Hematopoietic multipotent progenitor cell treated with erythropoietin and hydrocortisone succinate and interleukin-3 and kit ligand, for 4 days (in vitro differentiated cells): ENCODE data around the gene SLIT3.

Source experiments
- DNase-seq: peaks from one replicate; pipeline ENCODE4 v3.0.0-alpha.2; 2015

Gene SLIT3

GRCh38 chr5:169298193-169298592 lies 2.7 kb downstream of the SLIT3 start:
- no peak for DNase-seq

DNA sequence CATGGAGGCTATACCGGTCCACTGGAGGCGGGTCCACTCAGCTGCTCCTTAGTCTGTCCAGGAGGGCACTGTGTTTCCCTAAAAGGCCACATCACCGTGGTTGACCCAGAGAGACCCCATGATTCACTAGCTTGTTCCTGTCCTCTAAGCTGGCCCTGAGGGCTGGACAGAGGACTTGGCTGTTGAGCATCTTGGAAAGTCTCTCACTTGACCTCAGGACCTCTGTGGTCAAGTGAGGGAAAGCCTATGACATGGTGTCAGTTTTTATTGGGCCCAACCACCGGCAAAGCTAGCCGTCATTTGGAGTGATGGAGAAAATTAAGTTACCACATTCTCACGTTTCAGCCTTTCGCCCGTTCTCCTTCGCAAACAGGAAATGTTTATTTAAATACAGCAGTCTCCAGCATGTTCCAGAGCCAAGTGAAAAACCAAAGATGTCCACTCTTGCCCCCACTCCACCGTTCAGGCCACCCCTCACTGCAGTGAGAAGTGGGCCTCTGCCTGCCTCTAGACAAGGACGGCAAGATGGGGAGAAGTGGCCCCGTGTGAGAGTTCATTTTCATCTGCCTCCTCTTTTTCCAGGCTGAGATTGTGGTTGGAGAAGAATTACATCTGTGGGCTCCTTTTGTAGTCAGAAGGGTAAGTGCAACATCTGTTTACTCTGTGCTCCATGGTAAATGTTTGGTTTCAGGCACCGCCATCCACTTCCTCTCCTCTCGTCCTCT lies 4.4 kb downstream of the SLIT3 start:
- no peak for DNase-seq

- no peak for DNase-seq
Observed at GRCh38 chr5:169295306-169295705, 5.6 kb downstream of the SLIT3 start.

DNA sequence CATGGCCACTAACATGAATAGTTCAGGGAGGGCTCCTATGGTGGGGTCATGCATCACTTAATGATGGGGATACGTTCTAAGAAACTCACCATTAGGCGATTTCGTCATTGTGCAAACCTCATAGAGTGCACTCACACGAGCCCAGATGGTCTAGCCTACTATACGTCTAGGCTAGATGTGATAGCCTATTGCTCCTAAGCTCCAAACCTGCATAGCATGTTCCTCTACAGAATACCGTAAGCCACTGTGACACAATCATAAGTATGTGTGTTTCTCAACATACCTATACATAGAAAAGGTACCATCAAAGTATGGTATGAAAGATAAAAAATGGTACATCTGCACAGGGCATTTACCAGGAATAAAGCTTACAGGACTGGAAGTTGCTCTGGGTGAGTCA lies 6.3 kb downstream of the SLIT3 start:
- DNase-seq = no peak

DNA sequence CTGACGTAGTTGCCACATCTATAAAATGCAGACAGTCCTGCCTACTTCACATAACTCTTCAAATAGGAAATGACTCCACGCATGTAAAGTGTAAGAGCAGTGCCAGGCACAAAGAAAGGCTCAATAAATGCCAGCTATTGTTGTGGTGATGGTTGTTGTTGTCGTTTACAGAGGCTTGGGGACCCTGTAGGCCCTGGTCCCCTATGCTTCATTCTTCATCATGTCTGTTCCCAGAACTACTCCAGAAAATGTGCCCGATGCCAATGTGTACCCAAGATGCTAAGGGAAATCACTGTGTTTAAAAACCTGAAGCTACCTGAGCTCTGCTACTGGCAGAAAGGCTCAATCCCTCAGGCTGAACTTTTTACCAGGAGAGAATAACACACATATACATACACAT lies 9.1 kb downstream of the SLIT3 start:
- DNase-seq = no peak

GRCh38 chr5:169290895-169291294 lies 10.0 kb downstream of the SLIT3 start:
- no peak for DNase-seq

- DNase-seq = no peak
Observed at GRCh38 chr5:169289520-169289919, 11.4 kb downstream of the SLIT3 start.

DNA sequence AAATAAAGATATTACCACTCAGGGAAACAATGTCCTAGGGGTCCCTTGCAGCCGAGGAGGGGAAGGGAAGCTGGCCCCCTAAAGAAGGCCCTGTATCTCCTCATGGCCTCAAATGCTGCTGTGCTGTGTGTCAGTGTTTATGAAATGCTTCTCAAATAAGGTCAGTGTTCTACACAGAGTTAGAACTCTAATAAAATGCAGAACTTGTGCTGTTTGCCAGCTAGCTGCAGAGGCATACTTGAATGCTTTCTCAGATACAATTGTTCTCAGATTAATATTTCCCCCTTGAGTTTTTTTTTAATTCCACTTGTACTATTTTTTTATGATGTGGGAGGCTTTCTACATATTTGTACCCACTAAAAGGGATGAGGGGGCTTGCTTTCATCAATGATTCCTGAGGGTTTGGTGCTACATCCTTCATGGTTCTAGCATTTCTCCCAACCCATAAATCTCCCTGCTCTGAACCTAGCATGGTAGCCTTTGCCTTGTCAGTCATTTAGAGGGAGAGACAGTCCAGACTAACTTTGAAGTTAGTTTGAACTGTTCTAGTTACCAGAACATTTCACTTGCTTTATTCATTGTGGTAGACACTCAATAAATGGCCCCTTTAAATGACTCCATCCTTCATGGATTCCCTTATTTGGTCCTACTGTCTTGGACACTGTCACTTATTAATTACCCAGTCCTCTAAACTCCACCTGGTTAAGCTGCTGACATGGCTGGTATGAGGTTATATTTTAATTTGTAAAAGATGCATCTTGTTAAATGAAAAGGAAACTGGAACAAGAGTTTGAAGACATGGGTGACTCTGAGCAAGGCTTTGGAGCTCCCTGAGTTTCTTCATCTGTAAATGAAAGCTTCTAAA lies 12.6 kb downstream of the SLIT3 start:
- no peak for DNase-seq

GRCh38 chr5:169287529-169287928 lies 13.4 kb downstream of the SLIT3 start:
- DNase-seq = no peak

DNA sequence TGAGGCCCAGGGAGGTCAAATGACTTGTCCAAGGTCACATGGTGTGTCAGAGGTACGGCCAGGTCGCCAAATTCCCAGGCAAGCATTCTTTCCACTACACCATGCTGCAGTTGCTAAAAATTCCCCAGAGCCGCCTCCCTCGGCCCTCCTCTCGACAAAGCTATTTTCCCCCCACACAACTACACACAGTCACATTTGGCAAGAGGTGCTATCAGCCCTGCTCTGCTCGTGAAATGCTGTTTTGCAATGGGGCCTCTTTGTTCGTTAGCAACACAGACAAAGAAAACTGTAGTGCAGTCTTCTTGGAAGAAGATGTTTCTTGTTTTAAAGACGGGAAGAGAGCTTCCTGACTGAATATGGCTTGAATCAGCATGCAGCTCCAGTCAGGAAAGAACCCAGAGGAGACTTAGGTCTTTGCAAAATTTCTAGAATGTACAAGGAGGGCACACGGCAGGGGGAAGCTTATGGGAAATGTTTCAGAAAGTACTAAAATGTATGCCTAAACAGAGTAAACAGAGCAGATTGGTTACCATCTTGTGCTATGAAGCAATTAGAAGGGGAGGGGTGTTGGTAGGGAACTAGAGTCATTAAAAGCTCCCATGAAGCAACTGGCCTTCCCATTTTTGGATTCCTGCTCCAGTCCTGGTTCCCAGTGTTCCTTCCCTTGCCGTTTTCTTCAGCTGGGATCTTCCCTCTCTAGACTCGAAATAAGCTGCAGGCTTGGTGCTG lies 14.2 kb downstream of the SLIT3 start:
- no peak for DNase-seq

DNA sequence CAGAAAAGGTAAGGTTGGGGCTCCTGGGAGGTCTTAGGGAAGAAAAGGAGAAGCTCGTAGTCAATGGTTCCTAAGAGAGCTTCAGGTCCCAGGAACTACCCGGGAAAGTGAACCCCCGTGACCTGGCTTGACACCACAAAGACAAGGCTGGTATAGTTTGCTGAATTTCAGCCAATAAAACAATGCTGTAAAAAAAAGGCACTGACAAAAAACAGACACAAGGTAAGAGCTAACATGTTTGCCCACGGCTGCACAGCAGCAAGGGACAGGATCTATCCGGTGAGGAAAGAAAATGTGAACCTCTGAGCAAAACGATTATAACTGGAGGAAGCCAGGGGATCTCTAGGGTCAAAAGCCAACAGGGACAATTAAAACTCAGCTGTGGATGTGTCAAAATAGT lies 17.1 kb downstream of the SLIT3 start:
- no peak for DNase-seq

- DNase-seq = no peak
Observed at GRCh38 chr5:169281625-169282024, 19.3 kb downstream of the SLIT3 start.

- no peak for DNase-seq
Observed at GRCh38 chr5:169280696-169281095, 20.2 kb downstream of the SLIT3 start.

GRCh38 chr5:169280286-169280685 lies 20.7 kb downstream of the SLIT3 start:
- DNase-seq = no peak

- DNase-seq = no peak
Observed at GRCh38 chr5:169279125-169279524, 21.8 kb downstream of the SLIT3 start.

- DNase-seq = no peak
Observed at GRCh38 chr5:169273881-169274280, 27.1 kb downstream of the SLIT3 start.

GRCh38 chr5:169273451-169273850 lies 27.5 kb downstream of the SLIT3 start:
- DNase-seq = no peak

- no peak for DNase-seq
Observed at GRCh38 chr5:169272731-169273427, 28.1 kb downstream of the SLIT3 start.

DNA sequence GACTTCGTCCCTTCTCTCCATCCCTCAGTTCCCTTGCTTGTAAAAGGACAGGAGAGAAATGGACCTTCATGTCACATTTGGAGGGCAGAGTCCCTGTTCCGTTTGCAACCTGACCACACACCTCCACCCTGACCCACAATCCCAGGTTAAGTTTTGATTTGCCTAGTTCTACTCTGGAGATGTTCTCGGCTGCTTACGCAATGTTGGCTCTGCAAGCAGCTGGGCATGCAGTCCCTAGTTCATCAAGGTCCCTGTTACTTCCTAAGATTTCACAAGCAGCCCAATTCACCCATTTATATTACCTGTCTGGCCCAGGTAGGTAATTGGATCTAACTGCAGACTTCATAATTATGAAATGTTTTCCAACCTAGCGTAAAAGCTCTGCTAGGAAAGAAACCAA lies 28.8 kb downstream of the SLIT3 start:
- no peak for DNase-seq

- DNase-seq = no peak
Observed at GRCh38 chr5:169270827-169271226, 30.1 kb downstream of the SLIT3 start.

DNA sequence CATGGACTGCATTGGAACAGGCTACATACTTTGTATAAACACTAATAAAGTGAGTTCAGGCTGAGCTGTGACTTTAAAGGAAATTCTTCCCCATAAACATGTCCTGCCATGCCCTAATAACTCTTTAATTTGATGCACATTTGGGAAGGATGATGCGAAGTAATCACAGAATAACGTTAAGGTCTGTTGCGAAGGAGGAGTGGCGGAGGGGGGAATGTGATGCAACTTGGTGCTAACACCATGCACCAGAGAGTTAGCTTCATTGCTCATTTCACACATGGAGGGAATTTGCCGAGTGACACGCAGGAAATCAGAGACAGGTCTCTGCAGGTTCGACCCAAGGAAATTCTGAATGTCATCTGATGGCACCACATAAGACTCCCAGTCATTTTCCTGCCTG lies 32.9 kb downstream of the SLIT3 start:
- no peak for DNase-seq

- peak; percentile 11 for DNase-seq
Observed at GRCh38 chr5:169265888-169266287, 35.1 kb downstream of the SLIT3 start.

DNA sequence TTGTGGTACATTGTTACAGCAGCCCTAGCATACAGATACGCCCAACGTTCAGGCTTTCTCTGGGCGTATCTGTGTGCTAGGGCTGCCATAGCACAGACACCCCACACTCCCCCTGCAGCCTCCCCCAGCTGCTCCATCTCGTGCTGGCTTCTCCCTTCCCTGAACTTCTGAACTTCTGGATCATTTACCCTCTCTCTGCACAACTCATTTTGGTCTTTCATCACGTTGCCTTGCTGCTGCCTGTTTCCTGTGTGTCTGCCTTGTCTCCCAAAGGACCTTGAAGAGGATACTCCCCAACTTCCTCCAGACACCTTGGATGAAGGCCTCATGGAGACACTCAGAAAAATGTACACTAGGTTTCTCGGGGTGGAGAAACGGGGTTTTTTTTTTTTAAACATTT lies 37.3 kb downstream of the SLIT3 start:
- DNase-seq = no peak
